Measurements from ENCODE around the gene CFAP410. TPM values are rescaled to one million over a fixed set of nuclear protein-coding genes. Genes with fewer than 3 reads are reported as not detected.
A peak's percentile ranks its signal among the peaks of the same experiment; 100 is the strongest.

Gene CFAP410
- total RNA-seq = 10 to 100 TPM; 10.6 to 23.0 (median 20.0) TPM

GRCh38 chr21:44338971-44339910, at the start of gene CFAP410:
CFAP410 (minus strand) TSS chr21:44339390; CDS start chr21:44339194, 196 bp downstream.
- peak; percentile 88 to 93 for DNase-seq
- in situ Hi-C loops (cut with MboI; ENCODE audit: low sequenced_read_pairs in 4 of 4) = loop anchor here in 1 of 4 donors (25.0 kb wide), 1 partner anchor 448 kb away; no protein-coding TSS in a partner anchor
- intact Hi-C loops (cut with DNase I; ENCODE audit: low total_unique reads) = loop anchor here (2.0 to 10.0 kb wide), 7 partner anchors 38 to 1986 kb away; partner anchors contain the start of genes C21orf58, PCNT, PFKL and PTTG1IP

GRCh38 chr21:44384968-44385367, 45.8 kb upstream of the CFAP410 start:
- DNase-seq = no peak
- Histone ChIP-seq H3K27ac (no peak overlapping the region), H3K4me3 (no peak overlapping the region), H3K4me1 (no peaks in the 10 kb centered on the region), H3K36me3 (no peaks in the 10 kb centered on the region), H3K27me3 (peaks cover 0 to 3% (median 0%) of the 10 kb centered on the region in 3 donors), H3K9me3 (peaks cover 2 to 10% (median 10%) of the 10 kb centered on the region in 3 donors)
- ATAC-seq = no peak
- in situ Hi-C loops (cut with MboI; ENCODE audit: low sequenced_read_pairs in 4 of 4) = no loop called here
- intact Hi-C loops (cut with DNase I; ENCODE audit: low total_unique reads) = no loop called here
- no peak for TF ChIP-seq POLR2A (IDR thresholded peaks at IDR 0.05)
- TF ChIP-seq CTCF (IDR thresholded peaks at IDR 0.05 in 4 of 5, conservative IDR thresholded peaks at IDR 0.05 in 1 of 5) = no peak

More at GRCh38 chr21:44338971-44339910, at the start of gene CFAP410:
- H3K27me3 ChIP-seq = no peaks in the 10 kb centered on the region
- peak; percentile 90 to 92 for ATAC-seq
- H3K27ac ChIP-seq = peak within 1 kb of the TSS; percentile 83 to 98 (median 96)
- peak within 1 kb of the TSS; percentile 80 to 96 (median 88) for H3K4me3 ChIP-seq
- peaks cover 0 to 4% of the 10 kb centered on the region in 2 donors for H3K36me3 ChIP-seq
- H3K4me1 ChIP-seq = peaks cover 9 to 16% of the 10 kb centered on the region in 2 donors
- no peaks in the 10 kb centered on the region for H3K9me3 ChIP-seq
- TF ChIP-seq CTCF (IDR thresholded peaks at IDR 0.05 in 4 of 5, conservative IDR thresholded peaks at IDR 0.05 in 1 of 5) (peak in 1 of 5 experiments; percentile 31), POLR2A (IDR thresholded peaks at IDR 0.05) (peak; percentile 84 to 94)

- intact Hi-C loops (cut with DNase I; ENCODE audit: low total_unique reads) = no loop called here
- TF ChIP-seq POLR2A (IDR thresholded peaks at IDR 0.05) = no peak
- no peak for TF ChIP-seq CTCF (IDR thresholded peaks at IDR 0.05 in 4 of 5, conservative IDR thresholded peaks at IDR 0.05 in 1 of 5)
- Histone ChIP-seq H3K27me3 (peaks cover 0 to 4% (median 4%) of the 10 kb centered on the region in 3 donors), H3K9me3 (peaks cover 2 to 10% (median 4%) of the 10 kb centered on the region in 3 donors), H3K27ac (no peak overlapping the region), H3K36me3 (no peaks in the 10 kb centered on the region), H3K4me1 (no peaks in the 10 kb centered on the region), H3K4me3 (no peak overlapping the region)
- in situ Hi-C loops (cut with MboI; ENCODE audit: low sequenced_read_pairs in 4 of 4) = no loop called here
- DNase-seq (no peak), ATAC-seq (no peak)
These were observed 44.0 kb upstream of the CFAP410 start for GRCh38 chr21:44383216-44383615.

GRCh38 chr21:44382536-44382935, 43.3 kb upstream of the CFAP410 start:
- no peaks in the 10 kb centered on the region for H3K4me1 ChIP-seq
- in situ Hi-C loops (cut with MboI; ENCODE audit: low sequenced_read_pairs in 4 of 4) = no loop called here
- H3K36me3 ChIP-seq = no peaks in the 10 kb centered on the region
- intact Hi-C loops (cut with DNase I; ENCODE audit: low total_unique reads) = no loop called here
- H3K27ac ChIP-seq = no peak overlapping the region
- no peak overlapping the region for H3K4me3 ChIP-seq
- peaks cover 0 to 11% (median 10%) of the 10 kb centered on the region in 3 donors for H3K27me3 ChIP-seq
- no peak for TF ChIP-seq CTCF (IDR thresholded peaks at IDR 0.05 in 4 of 5, conservative IDR thresholded peaks at IDR 0.05 in 1 of 5)
- DNase-seq (no peak), ATAC-seq (no peak)
- H3K9me3 ChIP-seq = peaks cover 2 to 10% (median 4%) of the 10 kb centered on the region in 3 donors
